Psoas muscle (tissue), 8 donors: ENCODE results near the gene NEK6. TPM values are rescaled to one million over a fixed set of nuclear protein-coding genes. Genes with fewer than 3 reads are reported as not detected.

Experiments used
- ATAC-seq, 4 donors: fragments of 200-7000 bp; cut with Tn5 transposase; one replicate each; pipeline ENCODE4 v1.9.1; 2020; ENCODE audit warnings: moderate library complexity in 3 of 4, mild to moderate bottlenecking in 2 of 4
- DNase-seq, 2 donors: peaks; one replicate each; pipeline ENCODE4 v3.0.0-alpha.2; 2020
- H3K27ac ChIP-seq: fragments of 200-600 bp; one replicate; pipeline ENCODE4 v1.8.0; 2022
- H3K27me3 ChIP-seq, 3 donors: fragments of 200-600 bp in 1 of 3; one replicate each; pipeline versions ENCODE4 v1.6.1 to v1.8.0; 2013 to 2022; ENCODE audit warnings: low read length in 2 of 3, mild to moderate bottlenecking in 2 of 3, moderate library complexity in 1 of 3; ENCODE audit not compliant: insufficient read depth in 3 of 3
- H3K36me3 ChIP-seq, 2 donors: fragments of 200-600 bp in 1 of 2; one replicate each; pipeline versions ENCODE4 v1.6.1 to v1.8.0; 2013 to 2022; ENCODE audit warnings: low read depth in 1 of 2, mild to moderate bottlenecking in 1 of 2, moderate library complexity in 1 of 2; ENCODE audit not compliant: insufficient read depth in 1 of 2
- H3K4me1 ChIP-seq: fragments of 200-600 bp; one replicate; pipeline ENCODE4 v1.8.0; 2022
- H3K4me3 ChIP-seq: fragments of 200-600 bp; one replicate; pipeline ENCODE4 v1.8.0; 2022; ENCODE audit warnings: mild to moderate bottlenecking
- H3K9me3 ChIP-seq: fragments of 200-600 bp; one replicate; pipeline ENCODE4 v1.8.0; 2022
- WGBS, 3 donors: extraction: QIAGEN DNeasy Blood & Tissue Kit; methylation state at CpG; one replicate each; pipeline versions ENCODE4 v1.1.6 to v1.1.7; 2013; 5-methylcytosine and 5-hydroxymethylcytosine counted together
- intact Hi-C, 2 donors: fragments of 100-400 bp; cut with DNase I; formaldehyde crosslinking; loops; one replicate each; pipeline versions ENCODE4 v1.11.0 to v1.14.2; 2022
- polyA plus RNA-seq, 3 donors: library from polyadenylated mRNA; stranded (reverse); fragments of 200-250 nt; gene quantifications; one replicate each; pipeline ENCODE4 v1.2.3, GENCODE V29; 2013
- total RNA-seq, 4 donors: library from RNA; stranded (reverse); fragmentation: NEBNext Ultra II Directional in 2 of 4; extraction: Animal tissue kit (Norgen Biotek cat#: 25700) in 2 of 4; gene quantifications; one replicate each; pipeline versions ENCODE4 v1.2.1 to v1.2.4, GENCODE V29; 2021 to 2023
- TF ChIP-seq, protein P1 (sequence below): fragments of 200-600 bp; IDR thresholded peaks from one replicate; pipeline ENCODE4 v1.8.0; 2022; ENCODE audit warnings: antibody characterized with exemption
- donor health status: healthy with polysubstance abuse.
- donor health status: DM: no; HTN: no; CAD: no; lungs with moderate emphysema.
- donor health status: Bipolar disorder and iron deficiency.
- donor health status: healthy.
- donor health status: DM: yes; HTN: yes; CAD: no.
- donor health status: DM: no; HTN: no; CAD: no.
- donor health status: DM: no; HTN: no; CAD: no.
- donor health status: DM: yes; HTN: yes; CAD: no.

NEK6 gene
- total and polyA plus RNA-seq, 7 donors = 2.0 to 16.0 (median 5.3) TPM

- no peaks in the 10 kb centered on the region for H3K27me3 ChIP-seq
- no peaks in the 10 kb centered on the region for H3K36me3 ChIP-seq
- ATAC-seq (no peak), DNase-seq (no peak)
- H3K9me3 ChIP-seq = no peaks in the 10 kb centered on the region
- TF ChIP-seq, protein P1, sequence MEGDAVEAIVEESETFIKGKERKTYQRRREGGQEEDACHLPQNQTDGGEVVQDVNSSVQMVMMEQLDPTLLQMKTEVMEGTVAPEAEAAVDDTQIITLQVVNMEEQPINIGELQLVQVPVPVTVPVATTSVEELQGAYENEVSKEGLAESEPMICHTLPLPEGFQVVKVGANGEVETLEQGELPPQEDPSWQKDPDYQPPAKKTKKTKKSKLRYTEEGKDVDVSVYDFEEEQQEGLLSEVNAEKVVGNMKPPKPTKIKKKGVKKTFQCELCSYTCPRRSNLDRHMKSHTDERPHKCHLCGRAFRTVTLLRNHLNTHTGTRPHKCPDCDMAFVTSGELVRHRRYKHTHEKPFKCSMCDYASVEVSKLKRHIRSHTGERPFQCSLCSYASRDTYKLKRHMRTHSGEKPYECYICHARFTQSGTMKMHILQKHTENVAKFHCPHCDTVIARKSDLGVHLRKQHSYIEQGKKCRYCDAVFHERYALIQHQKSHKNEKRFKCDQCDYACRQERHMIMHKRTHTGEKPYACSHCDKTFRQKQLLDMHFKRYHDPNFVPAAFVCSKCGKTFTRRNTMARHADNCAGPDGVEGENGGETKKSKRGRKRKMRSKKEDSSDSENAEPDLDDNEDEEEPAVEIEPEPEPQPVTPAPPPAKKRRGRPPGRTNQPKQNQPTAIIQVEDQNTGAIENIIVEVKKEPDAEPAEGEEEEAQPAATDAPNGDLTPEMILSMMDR = no peak
- intact Hi-C loops = no loop called here
- no peak overlapping the region for H3K4me3 ChIP-seq
- H3K4me1 ChIP-seq = peaks cover 42% of the 10 kb centered on the region
- WGBS, 3 donors = 85 to 91% (median 88%) methylated on average over 5 of the region's 5 CpGs
- H3K27ac ChIP-seq = no peak overlapping the region
These were observed 4.9 kb downstream of the NEK6 start for GRCh38 chr9:124262649-124262972.

GRCh38 chr9:124263213-124263612, 5.5 kb downstream of the NEK6 start:
- intact Hi-C loops = no loop called here
- WGBS, 3 donors = 87 to 90% (median 89%) methylated on average over 11 of the region's 11 CpGs

DNA sequence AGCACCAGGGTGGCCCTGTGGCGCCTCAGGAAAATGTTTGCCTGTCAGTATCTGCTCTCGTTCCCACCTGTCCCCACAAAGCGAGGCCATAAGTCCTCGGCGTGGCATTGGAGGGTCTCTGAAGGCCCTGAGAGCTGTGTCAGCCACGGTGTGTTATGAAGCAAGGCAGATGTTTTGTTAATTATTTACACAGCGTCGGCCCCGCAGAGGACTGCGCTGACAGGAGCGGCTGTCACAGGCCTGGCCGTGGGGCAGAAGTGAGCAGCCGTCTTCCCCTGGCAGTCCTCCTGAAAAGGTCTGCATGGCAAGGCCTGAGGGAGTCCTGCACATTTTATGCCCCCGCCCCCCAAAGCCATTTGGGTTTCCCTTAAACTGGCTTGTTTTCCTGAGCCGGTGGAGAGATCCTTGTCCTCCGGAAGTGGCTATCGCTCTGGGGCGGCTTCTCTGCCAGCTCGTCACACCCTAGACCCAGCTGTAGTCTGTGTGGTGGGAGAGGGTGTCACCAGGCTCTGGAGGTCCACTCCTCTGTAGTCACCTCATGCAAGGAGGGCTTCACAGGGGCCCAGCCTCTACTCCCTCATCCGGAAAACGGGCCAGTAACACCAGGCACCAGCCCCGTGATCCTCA, 6.2 kb downstream of the NEK6 start:
- Histone ChIP-seq H3K9me3 (no peaks in the 10 kb centered on the region), H3K27ac (no peak overlapping the region), H3K36me3 (no peaks in the 10 kb centered on the region), H3K27me3 (no peaks in the 10 kb centered on the region), H3K4me1 (peaks cover 37% of the 10 kb centered on the region), H3K4me3 (no peak overlapping the region)
- 59 to 69% (median 59%) methylated on average over 20 to 22 of the region's 22 CpGs for WGBS, 3 donors
- intact Hi-C loops = no loop called here
- TF ChIP-seq, protein P1 = no peak
- ATAC-seq (no peak), DNase-seq (no peak)

More at GRCh38 chr9:124263213-124263612, 5.5 kb downstream of the NEK6 start:
- TF ChIP-seq, protein P1 = no peak
- DNase-seq (no peak), ATAC-seq (no peak)
- no peaks in the 10 kb centered on the region for H3K36me3 ChIP-seq
- peaks cover 42% of the 10 kb centered on the region for H3K4me1 ChIP-seq
- no peaks in the 10 kb centered on the region for H3K9me3 ChIP-seq
- H3K27me3 ChIP-seq = no peaks in the 10 kb centered on the region
- H3K27ac ChIP-seq = no peak overlapping the region
- H3K4me3 ChIP-seq = no peak overlapping the region

GRCh38 chr9:124264823-124265233, 7.1 kb downstream of the NEK6 start:
- Histone ChIP-seq H3K27me3 (no peaks in the 10 kb centered on the region), H3K27ac (no peak overlapping the region), H3K36me3 (no peaks in the 10 kb centered on the region), H3K4me3 (no peak overlapping the region), H3K4me1 (peaks cover 32% of the 10 kb centered on the region), H3K9me3 (no peaks in the 10 kb centered on the region)
- WGBS, 3 donors = 79 to 95% (median 83%) methylated on average over 8 of the region's 8 CpGs
- DNase-seq (no peak), ATAC-seq (no peak)
- intact Hi-C loops = no loop called here
- TF ChIP-seq, protein P1 = no peak

DNA sequence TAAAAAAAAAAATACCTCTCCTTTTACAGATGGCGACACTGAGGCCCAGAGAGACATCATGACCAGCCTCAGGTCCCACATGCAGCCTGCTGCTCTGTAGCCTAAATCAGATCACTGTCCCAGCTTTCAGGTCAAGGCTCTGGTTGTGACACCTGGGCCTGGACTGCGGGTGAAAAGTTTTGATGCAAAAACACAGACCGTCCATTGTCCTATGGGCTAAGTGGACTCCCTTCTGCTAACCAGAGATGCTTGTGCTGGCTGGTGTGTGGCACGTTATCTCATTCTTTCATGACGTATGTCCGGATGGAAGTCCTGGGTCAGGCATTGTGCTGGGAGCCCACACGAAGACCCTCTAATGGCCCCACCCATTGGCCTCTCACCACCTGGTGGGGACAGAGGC, 7.8 kb downstream of the NEK6 start:
- TF ChIP-seq, protein P1 = no peak
- intact Hi-C loops = no loop called here
- Histone ChIP-seq H3K27ac (no peak overlapping the region), H3K9me3 (no peaks in the 10 kb centered on the region), H3K36me3 (no peaks in the 10 kb centered on the region), H3K27me3 (no peaks in the 10 kb centered on the region), H3K4me3 (no peak overlapping the region), H3K4me1 (peaks cover 33% of the 10 kb centered on the region)
- no peak for DNase-seq
- no peak for ATAC-seq
- WGBS, 3 donors = 91 to 93% (median 91%) methylated on average over 7 of the region's 7 CpGs
